Measurements from ENCODE around the gene AAMDC. TPM values are rescaled to one million over a fixed set of nuclear protein-coding genes. Genes with fewer than 3 reads are reported as not detected.
A peak's percentile ranks its signal among the peaks of the same experiment; 100 is the strongest.
"Not testable (repeated sequence)": the region's sequence is repeated elsewhere in the genome, so short reads cannot be mapped to it uniquely, and the experiment has no call there.

Gene AAMDC
- total RNA-seq, 1 donor, result 22.0 TPM

GRCh38 chr11:77866336-77866735, 45.4 kb downstream of the AAMDC start:
- H3K4me3 ChIP-seq (ENCODE audit: low read depth, low read length), result no peak overlapping the region
- no peak for DNase-seq (ENCODE audit: low read depth)
- no peak for TF ChIP-seq CTCF (IDR thresholded peaks at IDR 0.05; ENCODE audit: insufficient read depth, low read depth, low read length)

GRCh38 chr11:77868744-77869143, 47.8 kb downstream of the AAMDC start:
- TF ChIP-seq CTCF (IDR thresholded peaks at IDR 0.05; ENCODE audit: insufficient read depth, low read depth, low read length), result no peak
- DNase-seq (ENCODE audit: low read depth), result no peak
- no peak overlapping the region for H3K4me3 ChIP-seq (ENCODE audit: low read depth, low read length)

- no peak for TF ChIP-seq CTCF (IDR thresholded peaks at IDR 0.05; ENCODE audit: insufficient read depth, low read depth, low read length)
- no peak for DNase-seq (ENCODE audit: low read depth)
- H3K4me3 ChIP-seq (ENCODE audit: low read depth, low read length), result no peak overlapping the region
Measured at GRCh38 chr11:77871855-77872254, 50.9 kb downstream of the AAMDC start.

GRCh38 chr11:77873345-77873744, 52.4 kb downstream of the AAMDC start:
- no peak for TF ChIP-seq CTCF (IDR thresholded peaks at IDR 0.05; ENCODE audit: insufficient read depth, low read depth, low read length)
- no peak overlapping the region for H3K4me3 ChIP-seq (ENCODE audit: low read depth, low read length)
- DNase-seq (ENCODE audit: low read depth), result no peak

GRCh38 chr11:77874206-77874605, 53.3 kb downstream of the AAMDC start:
- no peak for DNase-seq (ENCODE audit: low read depth)
- H3K4me3 ChIP-seq (ENCODE audit: low read depth, low read length), result no peak overlapping the region
- no peak for TF ChIP-seq CTCF (IDR thresholded peaks at IDR 0.05; ENCODE audit: insufficient read depth, low read depth, low read length)

- DNase-seq (ENCODE audit: low read depth), result no peak
- H3K4me3 ChIP-seq (ENCODE audit: low read depth, low read length), result no peak overlapping the region
- no peak for TF ChIP-seq CTCF (IDR thresholded peaks at IDR 0.05; ENCODE audit: insufficient read depth, low read depth, low read length)
Measured at GRCh38 chr11:77876045-77876444, 55.1 kb downstream of the AAMDC start.

GRCh38 chr11:77878247-77878646, 57.3 kb downstream of the AAMDC start:
- peak; percentile 87 for DNase-seq (ENCODE audit: low read depth)
- H3K4me3 ChIP-seq (ENCODE audit: low read depth, low read length), result not testable (repeated sequence)

Measured in fibroblast of villous mesenchyme (primary cell).